PC-9 (cell line): ENCODE data around the gene BST2. TPM values are rescaled to one million over a fixed set of nuclear protein-coding genes. Genes with fewer than 3 reads are reported as not detected.

Source experiments
- BruUV-seq: library from RNA; stranded (reverse); fragments of 400-500 nt; replicated peaks from 2 replicates; lab custom pipeline; 2021; lab: Mats Ljungman, UMichigan
- CTCF ChIA-PET: fragments of 300-600 bp; sonication (Branson Sonifier 250); formaldehyde crosslinking; loops from one replicate; lab custom pipeline; 2022; ENCODE audit warnings: antibody characterized with exemption; lab: Charles Lee
- POLR2A ChIA-PET: fragments of 300-600 bp; sonication (Branson Sonifier 250); formaldehyde crosslinking; loops from one replicate; lab custom pipeline; 2022; ENCODE audit warnings: antibody characterized with exemption; ENCODE audit not compliant: unreplicated experiment; lab: Charles Lee
- DNase-seq, 2 experiments: peaks; one replicate each; pipeline versions ENCODE4 v3.0.0 to v3.0.0-alpha.2; 2015 to 2022; ENCODE audit warnings: mixed read lengths in 1 of 2
- H2AFZ ChIP-seq: fragments of 200-600 bp; sonication (generic); 2 replicates; pipeline ENCODE4 v1.8.1; 2017; ENCODE audit warnings: antibody characterized with exemption
- H3F3A ChIP-seq: fragments of 200-600 bp; sonication (generic); 2 replicates; pipeline ENCODE4 v1.8.1; 2017; ENCODE audit warnings: antibody characterized with exemption, mild to moderate bottlenecking, low read depth; ENCODE audit not compliant: insufficient read depth
- H3K27ac ChIP-seq: fragments of 200-600 bp; sonication (generic); 2 replicates; pipeline ENCODE4 v1.6.1; 2016; ENCODE audit warnings: mixed run types
- H3K27me3 ChIP-seq: fragments of 200-600 bp; sonication (generic); 2 replicates; pipeline ENCODE4 v1.6.1; 2016; ENCODE audit warnings: low read depth, mixed run types; ENCODE audit not compliant: insufficient read depth
- H3K36me3 ChIP-seq: fragments of 200-600 bp; sonication (generic); 2 replicates; pipeline ENCODE4 v1.6.1; 2016; ENCODE audit warnings: low read depth, mixed run types
- H3K4me1 ChIP-seq: fragments of 200-600 bp; sonication (generic); replicated peaks from 2 replicates; pipeline ENCODE4 v1.6.1; 2016; ENCODE audit warnings: mixed run types; ENCODE audit not compliant: insufficient read depth
- H3K4me2 ChIP-seq: fragments of 200-600 bp; sonication (generic); 2 replicates; pipeline ENCODE4 v1.6.1; 2017; ENCODE audit warnings: mixed run types
- H3K4me3 ChIP-seq: fragments of 200-600 bp; sonication (generic); 2 replicates; pipeline ENCODE4 v1.6.1; 2016; ENCODE audit warnings: mixed run types
- H3K79me2 ChIP-seq: fragments of 200-600 bp; sonication (generic); 2 replicates; pipeline ENCODE4 v1.6.1; 2017; ENCODE audit warnings: low read depth, mixed run types
- H3K9me2 ChIP-seq: fragments of 200-600 bp; sonication (generic); 2 replicates; pipeline ENCODE4 v1.8.1; 2017; ENCODE audit warnings: mild to moderate bottlenecking; ENCODE audit not compliant: insufficient read depth
- H3K9me3 ChIP-seq: fragments of 200-600 bp; sonication (generic); 2 replicates; pipeline ENCODE4 v1.8.1; 2016; ENCODE audit warnings: low read depth; ENCODE audit not compliant: insufficient read depth
- H4K20me1 ChIP-seq: fragments of 200-600 bp; sonication (generic); 2 replicates; pipeline ENCODE4 v1.8.1; 2017; ENCODE audit not compliant: insufficient read depth
- EZH2 ChIP-seq: fragments of 200-600 bp; sonication (generic); IDR thresholded peaks from 2 replicates; pipeline ENCODE4 v1.8.0; 2017; ENCODE audit warnings: antibody characterized with exemption, low read depth
- intact Hi-C: fragments of 100-400 bp; cut with micrococcal nuclease; formaldehyde crosslinking; loops from one replicate; pipeline ENCODE4 v1.10.0; 2022; ENCODE audit not compliant: unreplicated experiment
- total RNA-seq: library from RNA; stranded (reverse); gene quantifications from 2 replicates; pipeline ENCODE4 v1.2.3, GENCODE V29; 2021
- TF ChIP-seq, protein P1 (sequence below): fragments of 200-600 bp; sonication (generic); conservative IDR thresholded peaks from 2 replicates; pipeline ENCODE4 v1.6.1; 2017; ENCODE audit warnings: mixed run types, antibody characterized with exemption, mild to moderate bottlenecking, moderate library complexity

The BST2 gene
- total RNA-seq, 1 experiment from 2014 or later = 2.7 TPM

DNA sequence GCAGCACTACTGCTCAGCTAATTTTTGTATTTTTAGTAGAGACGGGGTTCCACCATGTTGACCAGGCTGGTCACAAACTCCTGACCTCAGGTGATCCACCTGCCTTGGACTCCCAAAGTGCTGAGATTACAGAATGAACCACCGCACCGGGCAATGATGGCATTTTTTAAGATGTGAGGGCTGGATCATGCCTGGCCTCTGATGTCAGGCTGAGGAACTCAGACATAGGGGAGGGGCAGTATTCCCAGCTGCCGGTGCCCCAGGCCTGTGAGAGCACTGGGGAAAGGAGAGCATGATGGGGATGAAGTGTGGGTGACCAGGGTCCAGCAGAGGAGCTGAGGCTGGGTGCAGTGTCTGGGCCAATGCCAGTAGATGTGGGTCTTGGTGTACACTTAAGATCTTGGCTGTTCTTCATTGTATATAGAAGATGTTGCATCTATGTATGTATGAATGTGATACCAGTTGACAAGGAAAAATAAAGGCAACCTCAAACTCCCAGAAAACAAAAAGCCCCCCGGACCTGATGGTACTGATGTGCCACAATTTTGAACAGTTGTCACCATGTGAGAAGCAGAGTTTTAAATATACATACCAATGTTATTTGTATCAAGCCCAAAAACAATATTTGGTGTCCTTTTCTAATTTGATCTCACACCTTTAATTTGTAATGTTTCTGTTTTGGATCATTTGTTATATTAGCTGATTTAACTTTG, 24.8 kb downstream of the BST2 start:
- intact Hi-C loops = loop anchor here (1.0 kb wide), 1 partner anchor 32 kb away; no protein-coding TSS in a partner anchor
- no TSS peak for BruUV-seq
- ChIA-PET POLR2A (interaction anchor here (0.7 kb wide), 1 partner anchor 720 kb away, joined by 29 read pairs; no protein-coding TSS in a partner anchor), CTCF (interaction anchor here (0.6 kb wide), 1 partner anchor 63 kb away, joined by 3 read pairs; no protein-coding TSS in a partner anchor)
- Histone ChIP-seq H3K9me2 (no peaks in the 10 kb centered on the region), H2AFZ (no peak overlapping the region), H3K4me1 (peaks cover 9% of the 10 kb centered on the region), H3K79me2 (no peaks in the 10 kb centered on the region), H3K36me3 (no peaks in the 10 kb centered on the region), H3K4me3 (no peak overlapping the region), H3K9me3 (no peaks in the 10 kb centered on the region), H3F3A (peaks cover 17% of the 10 kb centered on the region; the same call in 1 of the 2 replicates), H3K4me2 (no peak overlapping the region), H3K27ac (no peak overlapping the region), H4K20me1 (no peaks in the 10 kb centered on the region), H3K27me3 (peaks cover 7% of the 10 kb centered on the region; the same call in 1 of the 2 replicates)
- no peak for DNase-seq
- no peak for TF ChIP-seq EZH2
- TF ChIP-seq, protein P1, sequence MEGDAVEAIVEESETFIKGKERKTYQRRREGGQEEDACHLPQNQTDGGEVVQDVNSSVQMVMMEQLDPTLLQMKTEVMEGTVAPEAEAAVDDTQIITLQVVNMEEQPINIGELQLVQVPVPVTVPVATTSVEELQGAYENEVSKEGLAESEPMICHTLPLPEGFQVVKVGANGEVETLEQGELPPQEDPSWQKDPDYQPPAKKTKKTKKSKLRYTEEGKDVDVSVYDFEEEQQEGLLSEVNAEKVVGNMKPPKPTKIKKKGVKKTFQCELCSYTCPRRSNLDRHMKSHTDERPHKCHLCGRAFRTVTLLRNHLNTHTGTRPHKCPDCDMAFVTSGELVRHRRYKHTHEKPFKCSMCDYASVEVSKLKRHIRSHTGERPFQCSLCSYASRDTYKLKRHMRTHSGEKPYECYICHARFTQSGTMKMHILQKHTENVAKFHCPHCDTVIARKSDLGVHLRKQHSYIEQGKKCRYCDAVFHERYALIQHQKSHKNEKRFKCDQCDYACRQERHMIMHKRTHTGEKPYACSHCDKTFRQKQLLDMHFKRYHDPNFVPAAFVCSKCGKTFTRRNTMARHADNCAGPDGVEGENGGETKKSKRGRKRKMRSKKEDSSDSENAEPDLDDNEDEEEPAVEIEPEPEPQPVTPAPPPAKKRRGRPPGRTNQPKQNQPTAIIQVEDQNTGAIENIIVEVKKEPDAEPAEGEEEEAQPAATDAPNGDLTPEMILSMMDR = no peak

DNA sequence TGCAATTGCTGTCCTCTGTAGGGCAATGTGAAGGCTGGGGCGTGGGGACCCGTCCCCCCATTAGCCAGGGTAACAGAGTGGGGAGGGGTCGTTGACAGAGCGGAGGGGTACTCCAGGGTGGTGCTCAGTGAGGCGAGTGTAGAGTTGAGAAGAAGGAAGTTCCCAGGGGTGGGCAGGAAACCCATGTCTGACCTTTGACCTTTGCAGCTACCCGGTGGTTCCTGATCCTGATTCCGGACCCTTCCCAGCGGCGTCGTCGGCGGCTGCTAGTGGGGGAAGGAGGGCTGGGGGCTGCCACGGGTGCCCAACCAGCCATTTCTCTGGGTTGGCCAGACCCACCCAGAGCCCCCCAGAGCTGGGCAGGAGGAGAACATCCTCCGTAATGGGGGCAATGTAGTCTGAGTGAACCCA, 26.2 kb downstream of the BST2 start:
- TF ChIP-seq, protein P1 = no peak
- TF ChIP-seq EZH2 = no peak
- H3K4me2 ChIP-seq = no peak overlapping the region
- no peaks in the 10 kb centered on the region for H3K36me3 ChIP-seq
- H3K9me3 ChIP-seq = no peaks in the 10 kb centered on the region
- H3K27me3 ChIP-seq = peaks cover 7% of the 10 kb centered on the region; the same call in 1 of the 2 replicates
- H3K79me2 ChIP-seq = no peaks in the 10 kb centered on the region
- POLR2A ChIA-PET = no interaction called here
- no peaks in the 10 kb centered on the region for H3K9me2 ChIP-seq
- H3K4me1 ChIP-seq = peaks cover 9% of the 10 kb centered on the region
- intact Hi-C loops = no loop called here
- peaks cover 17% of the 10 kb centered on the region; the same call in 1 of the 2 replicates for H3F3A ChIP-seq
- no TSS peak for BruUV-seq
- H2AFZ ChIP-seq = no peak overlapping the region
- no peak overlapping the region for H3K4me3 ChIP-seq
- CTCF ChIA-PET = interaction anchor here (0.6 kb wide), 1 partner anchor 115 kb away, joined by 3 read pairs; no protein-coding TSS in a partner anchor
- no peak overlapping the region for H3K27ac ChIP-seq
- no peaks in the 10 kb centered on the region for H4K20me1 ChIP-seq
- no peak for DNase-seq

DNA sequence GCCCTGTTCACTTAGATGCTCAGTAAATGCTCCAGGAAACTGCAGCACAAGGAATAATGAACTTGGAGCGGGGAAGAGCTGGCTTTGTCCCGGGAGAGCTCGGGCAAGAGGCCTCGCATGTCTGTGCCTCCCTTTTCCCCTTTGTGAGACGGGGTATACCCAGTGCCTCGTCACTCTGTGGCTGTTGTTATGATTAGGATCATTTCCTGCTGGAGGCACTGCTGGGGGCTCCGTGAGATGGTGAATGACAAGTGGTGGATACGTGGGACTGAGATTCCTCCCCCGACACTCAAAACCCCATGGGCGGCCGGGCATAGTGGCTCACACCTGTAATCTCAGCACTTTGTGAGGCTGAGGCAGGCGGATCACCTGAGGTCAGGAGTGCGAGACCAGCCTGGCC, 27.2 kb downstream of the BST2 start:
- ChIA-PET CTCF (interaction anchor here (0.6 kb wide), 2 partner anchors 14 to 116 kb away, joined by 3 to 4 read pairs; no protein-coding TSS in a partner anchor), POLR2A (no interaction called here)
- H3K36me3 ChIP-seq = no peaks in the 10 kb centered on the region
- peaks cover 7% of the 10 kb centered on the region; the same call in 1 of the 2 replicates for H3K27me3 ChIP-seq
- no peak overlapping the region for H3K4me2 ChIP-seq
- peaks cover 10% of the 10 kb centered on the region; the same call in 1 of the 2 replicates for H3F3A ChIP-seq
- H3K9me3 ChIP-seq = no peaks in the 10 kb centered on the region
- TF ChIP-seq, protein P1 = no peak
- no peak for TF ChIP-seq EZH2
- no peaks in the 10 kb centered on the region for H3K79me2 ChIP-seq
- no peak for DNase-seq
- H3K4me3 ChIP-seq = no peak overlapping the region
- H3K4me1 ChIP-seq = peaks cover 9% of the 10 kb centered on the region
- BruUV-seq = no TSS peak
- no peak overlapping the region for H3K27ac ChIP-seq
- H2AFZ ChIP-seq = no peak overlapping the region
- no peaks in the 10 kb centered on the region for H4K20me1 ChIP-seq
- intact Hi-C loops = no loop called here
- no peaks in the 10 kb centered on the region for H3K9me2 ChIP-seq
